Esophagus squamous epithelium (tissue), 5 donors: ENCODE results near the gene TIPIN. TPM values are rescaled to one million over a fixed set of nuclear protein-coding genes. Genes with fewer than 3 reads are reported as not detected.
"Not testable (repeated sequence)": the region's sequence is repeated elsewhere in the genome, so short reads cannot be mapped to it uniquely, and the experiment has no call there.

Source experiments
- DNase-seq: peaks from one replicate; lab custom pipeline; 2025; lab: John Stamatoyannopoulos, UW
- H3K27ac ChIP-seq, 4 donors: fragments of 200-600 bp; sonication (generic); one replicate each; pipeline ENCODE4 v1.5.1; 2016 to 2019; ENCODE audit warnings: mild to moderate bottlenecking in 1 of 4
- H3K27me3 ChIP-seq, 4 donors: fragments of 200-600 bp; sonication (generic); 1 replicate in 3 of 4; 2 replicates in 1 of 4; pipeline versions ENCODE4 v1.5.1 to v1.6.0; 2017 to 2021; ENCODE audit warnings: antibody characterized with exemption in 1 of 4
- H3K36me3 ChIP-seq, 3 donors: fragments of 200-600 bp; sonication (generic); one replicate each; pipeline ENCODE4 v1.5.1; 2016 to 2019
- H3K4me1 ChIP-seq, 3 donors: fragments of 200-600 bp; sonication (generic); one replicate each; pipeline ENCODE4 v1.5.1; 2017 to 2019
- H3K4me3 ChIP-seq, 4 donors: fragments of 200-600 bp; sonication (generic); 1 replicate in 3 of 4; 2 replicates in 1 of 4; pipeline ENCODE4 v1.5.1; 2016 to 2019; ENCODE audit warnings: mild to moderate bottlenecking in 2 of 4, moderate library complexity in 1 of 4
- H3K9me3 ChIP-seq, 3 donors: fragments of 200-600 bp; sonication (generic); one replicate each; pipeline ENCODE4 v1.5.1; 2016 to 2019
- CTCF ChIP-seq, 6 experiments: fragments of 450-650 bp in 4 of 6; fragments of 200-600 bp in 2 of 6; sonication (generic) in 2 of 6; IDR thresholded peaks; one replicate each; pipeline ENCODE4 v1.5.1; 2016 to 2019; ENCODE audit warnings: antibody characterized with exemption in 6 of 6, mild to moderate bottlenecking in 4 of 6, moderate library complexity in 4 of 6
- POLR2A ChIP-seq, 4 donors: fragments of 450-650 bp; IDR thresholded peaks; one replicate each; pipeline ENCODE4 v1.6.1; 2017; ENCODE audit warnings: antibody characterized with exemption in 4 of 4, mild to moderate bottlenecking in 4 of 4, moderate library complexity in 3 of 4
- WGBS, 2 donors: methylation state at CpG; one replicate each; pipeline ENCODE4 v1.1.5; 2018; 5-methylcytosine and 5-hydroxymethylcytosine counted together
- intact Hi-C: fragments of 100-400 bp; cut with DNase I; formaldehyde crosslinking; loops from one replicate; pipeline ENCODE4 v1.15.0; 2022
- total RNA-seq, 4 donors: library from RNA; depleted of rRNA; stranded (reverse); fragments of >200 nt; gene quantifications; one replicate each; pipeline ENCODE4 v1.1.0, GENCODE V29; 2016
- donor health status: DM: yes; HTN: yes; CAD: no.

The TIPIN gene
- total RNA-seq, 4 donors from 2014 or later = 2.5 to 10.0 (median 6.7) TPM

GRCh38 chr15:66387163-66388042, 30.9 kb upstream of the TIPIN start:
- Histone ChIP-seq H3K4me3 (peak overlapping the region; percentile 67 to 98 (median 88)), H3K4me1 (peaks cover 13 to 48% (median 15%) of the 10 kb centered on the region in 3 donors), H3K27me3 (no peaks in the 10 kb centered on the region), H3K36me3 (no peaks in the 10 kb centered on the region), H3K9me3 (no peaks in the 10 kb centered on the region), H3K27ac (peak overlapping the region; percentile 94 to 98 (median 96))
- 0 to 3% methylated on average over 8 to 18 of the region's 62 CpGs for WGBS, 2 donors
- TF ChIP-seq CTCF (IDR thresholded peaks at IDR 0.05) = peak in 2 of 6 experiments; percentile 17 to 18
- TF ChIP-seq POLR2A (IDR thresholded peaks at IDR 0.05) = no peak
- intact Hi-C loops = loop anchor here (5.0 kb wide), 1 partner anchor 110 kb away; the partner anchor contains the start of gene SNAPC5
- DNase-seq = no peak

GRCh38 chr15:66386204-66387123, 30.0 kb upstream of the TIPIN start, which contains the start of gene MAP2K1:
TSS of gene MAP2K1 (plus strand) at chr15:66386912. CDS start at chr15:66387348, 436 bp downstream.
- DNase-seq = peak; percentile 83
- Histone ChIP-seq H3K27ac (peak within 1 kb of the TSS; percentile 94 to 98 (median 96)), H3K27me3 (no peaks in the 10 kb centered on the region), H3K4me1 (peaks cover 13 to 48% (median 15%) of the 10 kb centered on the region in 3 donors), H3K9me3 (no peaks in the 10 kb centered on the region), H3K36me3 (no peaks in the 10 kb centered on the region), H3K4me3 (peak within 1 kb of the TSS; percentile 67 to 98 (median 88))
- WGBS, 2 donors = 7 to 14% methylated on average over 20 to 21 of the region's 69 CpGs
- intact Hi-C loops = loop anchor here (5.0 kb wide), 1 partner anchor 111 kb away; the partner anchor contains the start of gene SNAPC5
- TF ChIP-seq CTCF (IDR thresholded peaks at IDR 0.05) = peak; percentile 40 to 66 (median 55)
- peak in 2 of 4 donors; percentile 38 to 76 for TF ChIP-seq POLR2A (IDR thresholded peaks at IDR 0.05)

GRCh38 chr15:66381376-66381775, 24.9 kb upstream of the TIPIN start:
- not testable (repeated sequence) for H3K27ac ChIP-seq

GRCh38 chr15:66378814-66379430, 22.4 kb upstream of the TIPIN start:
- 89 to 92% methylated on average over 7 of the region's 7 CpGs for WGBS, 2 donors
- no peak overlapping the region for H3K27ac ChIP-seq
- H3K4me3 ChIP-seq = no peak overlapping the region
- H3K27me3 ChIP-seq = no peaks in the 10 kb centered on the region
- H3K36me3 ChIP-seq = no peaks in the 10 kb centered on the region
- intact Hi-C loops = no loop called here
- H3K9me3 ChIP-seq = peaks cover 0 to 5% (median 0%) of the 10 kb centered on the region in 3 donors
- DNase-seq = no peak
- no peaks in the 10 kb centered on the region for H3K4me1 ChIP-seq
- TF ChIP-seq CTCF (IDR thresholded peaks at IDR 0.05) = no peak

More at GRCh38 chr15:66381376-66381775, 24.9 kb upstream of the TIPIN start:
- H3K27me3 ChIP-seq, H3K9me3 ChIP-seq, DNase-seq, intact Hi-C loops, H3K36me3 ChIP-seq, H3K4me3 ChIP-seq: not testable (repeated sequence)
- peaks cover 4 to 11% (median 6%) of the 10 kb centered on the region in 3 donors for H3K4me1 ChIP-seq
- WGBS, 2 donors = 95 to 100% methylated on average over 2 of the region's 2 CpGs

GRCh38 chr15:66374179-66374578, 17.7 kb upstream of the TIPIN start:
- DNase-seq = no peak
- intact Hi-C loops = no loop called here
- TF ChIP-seq CTCF (IDR thresholded peaks at IDR 0.05) = no peak
- no peak for TF ChIP-seq POLR2A (IDR thresholded peaks at IDR 0.05)
- Histone ChIP-seq H3K4me3 (no peak overlapping the region), H3K9me3 (peaks cover 0 to 10% (median 0%) of the 10 kb centered on the region in 3 donors), H3K27me3 (no peaks in the 10 kb centered on the region), H3K4me1 (peaks cover 0 to 17% (median 12%) of the 10 kb centered on the region in 3 donors), H3K36me3 (no peaks in the 10 kb centered on the region), H3K27ac (no peak overlapping the region)
- WGBS, 2 donors = 95 to 98% methylated on average over 4 of the region's 4 CpGs
